Islet precursor cell (in vitro differentiated cells): Measurements from ENCODE around the gene ZNF536.
"Not testable (repeated sequence)": the region's sequence is repeated elsewhere in the genome, so short reads cannot be mapped to it uniquely, and the experiment has no call there.

Experiments
- DNase-seq: peaks from one replicate; pipeline ENCODE4 v3.0.0-alpha.2; 2018

The ZNF536 gene

GRCh38 chr19:30420881-30421280 lies 48.7 kb downstream of the ZNF536 start:
- DNase-seq, result no peak

GRCh38 chr19:30421571-30421970 lies 49.4 kb downstream of the ZNF536 start:
- DNase-seq, result no peak

GRCh38 chr19:30423481-30423880 lies 51.3 kb downstream of the ZNF536 start:
- DNase-seq, result no peak

- DNase-seq, result no peak
These were observed 54.0 kb downstream of the ZNF536 start for GRCh38 chr19:30425885-30426838.

- DNase-seq, result no peak
These were observed 54.7 kb downstream of the ZNF536 start for GRCh38 chr19:30426864-30427263.

GRCh38 chr19:30428092-30428680 lies 56.0 kb downstream of the ZNF536 start:
- peak; percentile 40 for DNase-seq

- DNase-seq, result no peak
These were observed 56.7 kb downstream of the ZNF536 start for GRCh38 chr19:30428844-30429243.

GRCh38 chr19:30430206-30430734 lies 58.1 kb downstream of the ZNF536 start:
- no peak for DNase-seq

GRCh38 chr19:30431591-30431990 lies 59.4 kb downstream of the ZNF536 start:
- DNase-seq, result no peak

GRCh38 chr19:30434797-30435594 lies 62.8 kb downstream of the ZNF536 start:
- no peak for DNase-seq

- no peak for DNase-seq
These were observed 65.7 kb downstream of the ZNF536 start for GRCh38 chr19:30437869-30438268.

- no peak for DNase-seq
These were observed 67.1 kb downstream of the ZNF536 start for GRCh38 chr19:30439310-30439709.

- DNase-seq, result no peak
These were observed 68.8 kb downstream of the ZNF536 start for GRCh38 chr19:30441011-30441410.

- no peak for DNase-seq
These were observed 70.5 kb downstream of the ZNF536 start for GRCh38 chr19:30442674-30443073.

GRCh38 chr19:30443531-30444252 lies 71.5 kb downstream of the ZNF536 start:
- no peak for DNase-seq

- DNase-seq, result no peak
These were observed 72.1 kb downstream of the ZNF536 start for GRCh38 chr19:30444253-30444671.

- DNase-seq, result no peak
These were observed 72.6 kb downstream of the ZNF536 start for GRCh38 chr19:30444686-30445232.

GRCh38 chr19:30445385-30445784 lies 73.2 kb downstream of the ZNF536 start:
- no peak for DNase-seq

- not testable (repeated sequence) for DNase-seq
These were observed 73.9 kb downstream of the ZNF536 start for GRCh38 chr19:30446120-30446519.

GRCh38 chr19:30446850-30447552 lies 74.8 kb downstream of the ZNF536 start:
- no peak for DNase-seq

- DNase-seq, result no peak
These were observed 75.3 kb downstream of the ZNF536 start for GRCh38 chr19:30447553-30447870.
